Fibroblast of skin of abdomen (primary cell): ENCODE data around the gene IGSF23.

ENCODE experiments used
- DNase-seq: peaks from one replicate; pipeline ENCODE4 v3.0.0-alpha.2; 2013

IGSF23 gene

GRCh38 chr19:44641501-44642265, 28.3 kb downstream of the IGSF23 start:
- DNase-seq = no peak

- DNase-seq = no peak
Measured at GRCh38 chr19:44642377-44642776, 29.0 kb downstream of the IGSF23 start.

- peak; percentile 77 for DNase-seq
Measured at GRCh38 chr19:44643605-44644401, 30.4 kb downstream of the IGSF23 start, which contains the start of gene PVR. Gene PVR (plus strand): TSS chr19:44643910. CDS start chr19:44644097, 187 bp downstream.

- no peak for DNase-seq
Measured at GRCh38 chr19:44644402-44645016, 31.1 kb downstream of the IGSF23 start.

- DNase-seq = no peak
Measured at GRCh38 chr19:44645407-44646048, 32.2 kb downstream of the IGSF23 start.

GRCh38 chr19:44646049-44646416, 32.7 kb downstream of the IGSF23 start:
- no peak for DNase-seq

GRCh38 chr19:44647144-44647543, 33.8 kb downstream of the IGSF23 start:
- no peak for DNase-seq

GRCh38 chr19:44648631-44649251, 35.4 kb downstream of the IGSF23 start:
- DNase-seq = peak; percentile 41

- DNase-seq = no peak
Measured at GRCh38 chr19:44649578-44650145, 36.3 kb downstream of the IGSF23 start.

GRCh38 chr19:44653343-44653742, 40.0 kb downstream of the IGSF23 start:
- no peak for DNase-seq

- peak; percentile 50 for DNase-seq
Measured at GRCh38 chr19:44653977-44654774, 40.8 kb downstream of the IGSF23 start.

- peak; percentile 78 for DNase-seq
Measured at GRCh38 chr19:44657211-44657921, 44.0 kb downstream of the IGSF23 start.

GRCh38 chr19:44658069-44658733, 44.8 kb downstream of the IGSF23 start:
- DNase-seq = no peak

GRCh38 chr19:44660081-44660480, 46.7 kb downstream of the IGSF23 start:
- DNase-seq = no peak

GRCh38 chr19:44661205-44661604, 47.8 kb downstream of the IGSF23 start:
- no peak for DNase-seq

- DNase-seq = no peak
Measured at GRCh38 chr19:44661904-44662303, 48.5 kb downstream of the IGSF23 start.

- DNase-seq = peak; percentile 50
Measured at GRCh38 chr19:44662691-44663385, 49.5 kb downstream of the IGSF23 start.

GRCh38 chr19:44663996-44664395, 50.6 kb downstream of the IGSF23 start:
- no peak for DNase-seq

GRCh38 chr19:44664976-44665375, 51.6 kb downstream of the IGSF23 start:
- no peak for DNase-seq
